GM10266 (cell line): Measurements from ENCODE around the gene P2RX7.

Source experiments
- DNase-seq: peaks from one replicate; pipeline ENCODE4 v3.0.0; 2012; ENCODE audit errors: extremely low spot score
- CTCF ChIP-seq: IDR thresholded peaks from 2 replicates; pipeline ENCODE4 v1.5.1; 2012; ENCODE audit warnings: mild to moderate bottlenecking, low read depth; ENCODE audit not compliant: control insufficient read depth, insufficient read depth; ENCODE audit errors: missing control alignments

Gene P2RX7

GRCh38 chr12:121176826-121177529 lies 44.3 kb downstream of the P2RX7 start:
- no peak for TF ChIP-seq CTCF
- no peak for DNase-seq

GRCh38 chr12:121181181-121181580 lies 48.5 kb downstream of the P2RX7 start:
- TF ChIP-seq CTCF, result no peak
- DNase-seq, result no peak

- TF ChIP-seq CTCF, result no peak
- DNase-seq, result no peak
Observed at GRCh38 chr12:121182222-121182893, 49.7 kb downstream of the P2RX7 start.

- DNase-seq, result no peak
- no peak for TF ChIP-seq CTCF
Observed at GRCh38 chr12:121184425-121184824, 51.7 kb downstream of the P2RX7 start.

GRCh38 chr12:121184984-121185889 lies 52.6 kb downstream of the P2RX7 start:
- TF ChIP-seq CTCF, result no peak
- DNase-seq, result no peak

- no peak for DNase-seq
- no peak for TF ChIP-seq CTCF
Observed at GRCh38 chr12:121186826-121187225, 54.1 kb downstream of the P2RX7 start.
